Measurements from ENCODE around the gene CCDC186.
"Not testable (repeated sequence)": the region's sequence is repeated elsewhere in the genome, so short reads cannot be mapped to it uniquely, and the experiment has no call there.

Gene CCDC186

DNA sequence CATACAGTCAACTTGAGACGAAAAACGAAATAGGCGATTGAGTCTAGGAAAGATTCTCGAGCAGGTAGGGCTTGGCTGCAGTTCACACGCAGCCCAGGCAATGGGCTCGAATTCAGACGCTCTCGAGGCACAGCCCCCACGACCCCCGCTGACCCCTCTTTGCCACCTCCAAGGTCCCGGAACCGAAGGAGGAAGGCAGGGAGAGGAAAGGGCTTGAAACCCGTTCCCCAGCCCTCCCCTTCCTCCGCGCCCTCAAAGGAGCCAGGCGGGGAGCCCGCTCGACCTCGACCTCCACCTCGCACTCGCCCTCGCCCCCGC, 441 bp downstream of the CCDC186 start:
- no peak for DNase-seq (ENCODE audit: low spot score)

DNA sequence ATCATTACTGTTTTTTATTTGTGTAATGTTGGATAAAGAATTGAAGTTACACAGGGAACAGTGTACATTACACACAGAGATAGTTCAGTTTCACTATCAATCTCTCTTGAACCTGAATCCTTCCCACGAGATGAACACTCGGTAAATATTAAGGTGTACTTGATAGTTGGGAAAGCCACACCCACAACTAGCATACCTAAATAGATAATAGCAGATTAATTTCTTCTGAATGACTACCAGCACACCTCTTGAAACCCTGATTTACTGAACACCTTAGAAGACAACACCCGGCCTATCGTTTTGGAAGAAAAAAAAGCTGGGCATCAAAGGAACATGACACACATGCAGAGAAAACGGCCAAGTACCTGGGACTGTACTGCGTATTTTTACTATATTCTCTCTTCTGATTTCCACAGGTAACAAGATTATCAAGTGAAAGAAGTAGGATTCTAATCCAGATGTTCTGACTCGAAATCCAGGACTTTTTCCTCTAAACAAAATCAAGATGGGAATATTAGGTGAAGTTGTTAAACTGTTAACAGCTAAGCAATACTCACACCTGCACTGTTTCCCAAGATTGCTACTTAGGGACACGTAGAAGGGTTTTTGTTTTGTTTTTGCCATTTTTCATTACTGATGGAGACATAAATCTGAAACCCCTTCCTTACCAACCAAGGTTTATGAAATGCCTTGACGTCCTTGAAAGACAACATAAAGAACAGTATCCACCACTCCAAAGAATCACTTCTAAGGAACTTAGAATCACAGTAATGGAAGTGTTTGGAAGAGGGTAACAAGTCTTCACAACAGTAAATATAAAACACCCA, 1.0 kb downstream of the CCDC186 start:
- peak; percentile 6 for DNase-seq (ENCODE audit: low spot score)

- DNase-seq (ENCODE audit: low spot score) = peak; percentile 4
Measured at GRCh38 chr10:114172216-114172615, 1.8 kb downstream of the CCDC186 start.

DNA sequence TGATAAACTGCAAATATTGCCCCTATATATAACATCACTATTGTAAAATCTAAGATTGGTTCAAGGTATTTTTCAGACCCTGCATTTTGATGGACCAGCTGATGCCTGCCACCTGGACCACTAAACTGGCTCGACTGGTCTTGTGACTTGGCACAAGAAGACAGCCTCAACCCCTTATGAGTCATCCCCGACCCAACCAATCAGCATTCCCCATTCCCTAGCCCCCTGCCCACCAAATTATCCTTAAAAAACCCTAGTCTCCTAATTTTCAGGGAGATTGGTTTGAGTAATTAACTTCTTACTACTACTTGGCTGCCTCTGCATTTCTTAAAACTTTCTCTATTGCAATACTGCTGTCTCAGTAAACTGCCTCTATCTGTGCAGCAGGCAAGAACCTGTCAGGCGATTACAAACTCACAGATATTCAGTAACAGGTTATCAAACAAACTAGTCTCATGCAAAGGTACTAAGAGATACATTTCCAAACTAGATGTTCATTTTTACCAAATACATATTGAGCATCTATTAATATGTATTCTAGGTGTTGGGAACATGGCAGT, 5.5 kb downstream of the CCDC186 start:
- DNase-seq (ENCODE audit: low spot score) = no peak

- DNase-seq (ENCODE audit: low spot score) = no peak
Measured at GRCh38 chr10:114167985-114168384, 6.0 kb downstream of the CCDC186 start.

GRCh38 chr10:114166494-114166893, 7.5 kb downstream of the CCDC186 start:
- no peak for DNase-seq (ENCODE audit: low spot score)

DNA sequence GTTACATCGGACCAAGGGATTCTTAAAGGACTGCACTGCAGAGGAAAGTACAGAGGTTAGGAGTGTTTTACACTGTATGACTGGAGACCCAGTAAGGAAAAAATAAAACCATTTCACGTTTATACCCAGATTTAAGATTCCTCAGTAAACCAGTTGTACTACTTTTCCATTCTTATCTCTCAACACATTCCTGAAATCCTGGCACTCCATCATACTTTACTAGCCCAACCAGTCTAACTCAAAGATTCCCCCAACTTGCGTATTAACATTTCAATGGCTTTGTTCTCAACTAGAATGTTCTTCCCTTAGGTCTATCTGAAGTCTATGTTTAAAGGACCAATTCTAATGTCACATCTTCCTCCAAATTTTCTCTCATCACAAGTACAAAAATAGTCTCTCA, 8.0 kb downstream of the CCDC186 start:
- DNase-seq (ENCODE audit: low spot score) = no peak

- DNase-seq (ENCODE audit: low spot score) = no peak
Measured at GRCh38 chr10:114163062-114163461, 10.9 kb downstream of the CCDC186 start.

- no peak for DNase-seq (ENCODE audit: low spot score)
Measured at GRCh38 chr10:114157912-114158311, 16.1 kb downstream of the CCDC186 start.

DNA sequence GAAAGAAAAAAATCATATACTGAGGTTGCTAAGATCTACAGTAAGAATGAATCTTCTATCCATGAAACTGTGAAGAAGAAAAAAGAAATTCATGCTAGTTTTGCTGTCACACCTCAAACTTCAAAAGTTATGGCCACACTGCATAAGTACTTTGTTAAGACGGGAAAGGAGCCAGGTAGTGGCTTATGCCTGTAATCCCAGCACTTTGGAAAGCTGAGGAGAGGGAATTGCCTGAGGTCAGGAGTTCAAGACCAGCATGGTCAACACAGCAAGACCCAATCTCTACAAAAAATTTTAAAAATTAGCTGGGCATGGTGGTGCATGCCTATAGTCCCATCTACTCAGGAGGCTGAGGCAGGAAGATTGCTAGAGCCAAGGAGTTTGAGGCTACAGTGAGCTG, 22.1 kb downstream of the CCDC186 start:
- DNase-seq (ENCODE audit: low spot score) = no peak

DNA sequence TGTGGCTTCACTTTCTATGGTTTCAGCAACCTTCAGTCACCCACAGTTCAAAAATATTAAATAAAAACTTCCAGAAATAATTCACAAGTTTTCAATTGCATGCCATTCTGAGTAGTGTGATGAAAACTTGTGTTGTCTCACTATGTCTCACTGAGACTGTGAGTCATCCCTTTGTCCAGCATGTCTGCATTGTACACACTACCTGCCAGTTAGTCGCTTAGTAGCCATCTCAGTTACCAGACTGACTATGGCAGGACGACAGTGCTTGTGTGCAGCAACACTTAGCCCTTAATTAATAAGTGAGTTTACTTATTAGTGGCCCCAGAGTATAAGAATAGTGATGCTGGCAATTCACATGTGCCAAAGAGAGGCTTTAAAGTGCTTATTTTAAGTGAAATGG, 22.5 kb downstream of the CCDC186 start:
- DNase-seq (ENCODE audit: low spot score) = peak; percentile 75

GRCh38 chr10:114149476-114149875, 24.5 kb downstream of the CCDC186 start:
- not testable (repeated sequence) for DNase-seq (ENCODE audit: low spot score)

DNA sequence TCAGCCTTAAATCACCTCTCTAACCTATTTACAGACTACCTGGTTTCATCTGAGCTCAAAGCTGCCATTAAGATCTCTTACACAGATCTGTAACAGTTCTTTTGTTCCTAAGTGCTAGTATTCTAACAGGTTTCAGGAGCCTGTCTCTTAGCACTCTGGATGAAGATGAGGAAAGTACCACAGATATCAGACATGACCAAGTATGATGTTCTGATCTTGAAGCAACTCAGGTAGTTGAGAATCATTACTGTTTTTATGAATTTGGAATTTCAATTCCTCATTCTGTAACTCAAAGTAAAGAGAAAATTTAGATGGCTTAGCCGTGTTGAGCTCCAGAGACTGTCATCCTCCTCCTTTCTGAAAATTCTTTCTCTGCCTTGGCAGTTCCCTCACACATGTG, 30.8 kb downstream of the CCDC186 start:
- DNase-seq (ENCODE audit: low spot score) = no peak

DNA sequence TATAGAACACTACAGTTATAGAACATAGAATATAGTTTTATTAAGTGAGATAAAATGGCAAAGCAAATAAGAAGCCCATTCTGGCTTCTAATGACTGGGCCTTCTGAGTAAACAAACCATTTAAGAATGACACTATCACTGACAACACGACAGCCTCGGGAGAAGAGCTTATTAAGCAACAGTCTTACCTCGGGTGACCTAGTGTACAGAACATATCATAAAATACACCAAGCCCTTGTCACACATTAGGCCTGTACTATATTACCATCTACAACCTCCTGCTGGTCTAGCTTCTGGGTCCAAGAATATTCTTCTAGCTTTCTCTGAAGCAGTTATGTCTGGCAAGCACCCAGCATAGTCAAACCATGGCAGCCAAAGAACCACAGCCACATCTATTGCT, 32.0 kb downstream of the CCDC186 start:
- no peak for DNase-seq (ENCODE audit: low spot score)

DNA sequence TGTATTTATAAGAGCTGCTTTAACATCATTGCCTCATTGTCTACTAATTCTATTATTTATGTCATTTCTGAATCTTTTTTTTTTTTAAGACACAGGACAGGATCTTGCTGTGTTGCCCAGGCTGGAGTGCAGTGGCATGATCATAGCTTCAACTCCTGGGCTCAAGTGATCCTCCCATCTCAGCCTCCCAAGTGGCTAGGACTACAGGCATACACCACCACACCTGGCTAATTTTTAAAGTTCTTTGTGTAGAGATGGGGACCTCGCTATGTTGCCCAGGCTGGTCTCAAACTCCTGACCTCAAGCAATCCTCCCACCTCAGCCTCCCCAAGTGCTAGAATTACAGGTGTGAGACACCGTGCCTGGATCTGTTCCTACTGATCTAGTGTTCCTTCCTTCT, 33.2 kb downstream of the CCDC186 start:
- not testable (repeated sequence) for DNase-seq (ENCODE audit: low spot score)

DNA sequence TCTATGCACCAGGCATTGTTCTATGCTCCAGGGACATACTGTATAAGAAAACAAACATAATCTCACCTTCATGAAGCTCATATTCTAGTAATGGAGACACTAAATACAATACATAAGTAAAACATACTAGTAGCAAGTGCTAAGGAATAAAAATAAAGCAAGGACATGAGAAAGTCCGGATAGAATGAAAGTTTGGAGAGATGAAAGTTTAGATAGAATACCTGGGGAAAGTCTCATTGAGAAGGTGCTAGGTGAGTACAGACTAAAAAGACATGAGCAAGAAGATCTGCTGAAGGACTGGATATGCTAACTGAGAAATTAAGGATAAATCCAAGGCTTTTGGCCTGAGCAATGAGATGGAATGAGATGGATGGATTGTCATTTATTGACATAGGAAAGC, 34.0 kb downstream of the CCDC186 start:
- no peak for DNase-seq (ENCODE audit: low spot score)

GRCh38 chr10:114138581-114138980, 35.4 kb downstream of the CCDC186 start:
- no peak for DNase-seq (ENCODE audit: low spot score)

GRCh38 chr10:114135476-114135875, 38.5 kb downstream of the CCDC186 start:
- DNase-seq (ENCODE audit: low spot score) = no peak

- no peak for DNase-seq (ENCODE audit: low spot score)
Measured at GRCh38 chr10:114131094-114131493, 42.9 kb downstream of the CCDC186 start.

- no peak for DNase-seq (ENCODE audit: low spot score)
Measured at GRCh38 chr10:114121031-114121430, 53.0 kb downstream of the CCDC186 start.

GRCh38 chr10:114118514-114118913, 55.5 kb downstream of the CCDC186 start:
- DNase-seq (ENCODE audit: low spot score) = no peak

GRCh38 chr10:114117728-114118127, 56.3 kb downstream of the CCDC186 start:
- DNase-seq (ENCODE audit: low spot score) = no peak

DNA sequence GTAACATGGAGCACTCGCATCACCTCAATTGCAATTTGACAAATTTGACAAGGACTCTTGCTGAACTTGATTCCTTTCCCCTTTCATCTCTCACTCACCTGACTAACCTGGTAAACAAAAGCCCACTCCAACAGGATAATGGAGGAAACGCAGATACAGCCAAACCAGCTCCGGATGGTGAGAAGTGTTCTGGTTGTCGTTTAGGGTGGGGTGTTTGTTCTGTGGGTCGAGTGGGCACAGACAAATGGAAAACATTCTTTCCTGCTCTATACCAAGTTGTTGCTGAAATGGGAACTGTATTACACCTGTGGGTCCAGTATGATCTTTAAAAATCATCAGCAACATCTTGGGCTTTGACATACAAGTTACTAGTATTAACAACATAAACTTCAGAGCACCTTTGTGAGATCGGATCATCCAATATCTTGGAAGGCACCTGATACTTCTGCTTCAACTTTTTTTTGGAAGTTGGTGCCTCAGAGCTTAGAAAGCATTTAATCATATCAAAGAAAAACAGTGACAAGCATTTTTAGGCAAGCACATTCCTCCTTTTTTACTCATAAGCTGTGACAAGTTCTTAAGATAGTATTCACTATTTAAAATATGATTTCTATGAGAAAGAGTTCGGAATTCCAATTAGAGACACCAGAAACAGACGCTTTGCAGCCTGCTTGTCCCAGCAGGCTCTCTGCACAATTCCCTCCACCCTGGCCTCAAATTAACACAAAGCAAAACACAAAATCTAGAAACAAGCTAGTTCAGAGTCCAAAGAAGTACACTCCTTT, 58.1 kb downstream of the CCDC186 start:
- DNase-seq (ENCODE audit: low spot score) = no peak

All from AG08395 (cell line).